Measurements from ENCODE around the gene SLC10A1. TPM values are rescaled to one million over a fixed set of nuclear protein-coding genes. Genes with fewer than 3 reads are reported as not detected.

SLC10A1 gene
- total RNA-seq, 1 donor from 2014 or later: not detected

GRCh38 chr14:69792887-69793421, 4.1 kb downstream of the SLC10A1 start:
- no peak overlapping the region for H3K4me3 ChIP-seq (ENCODE audit: low read length in 3 of 3)
- no peaks in the 10 kb centered on the region for H3K27me3 ChIP-seq (ENCODE audit: control insufficient read depth in 3 of 3, insufficient read depth in 3 of 3, low read length in 3 of 3)
- H3K9ac ChIP-seq (ENCODE audit: low read depth in 1 of 3, low read length in 3 of 3): no peak overlapping the region

GRCh38 chr14:69789118-69789640, 7.9 kb downstream of the SLC10A1 start:
- H3K27me3 ChIP-seq (ENCODE audit: control insufficient read depth in 3 of 3, insufficient read depth in 3 of 3, low read length in 3 of 3): no peaks in the 10 kb centered on the region
- H3K4me3 ChIP-seq (ENCODE audit: low read length in 3 of 3): no peak overlapping the region
- peaks cover 4 to 12% (median 7%) of the 10 kb centered on the region in 3 donors for H3K36me3 ChIP-seq (ENCODE audit: control insufficient read depth in 3 of 3, insufficient read depth in 3 of 3, low read length in 3 of 3)
- H3K4me1 ChIP-seq (ENCODE audit: control insufficient read depth in 3 of 3, insufficient read depth in 3 of 3, low read length in 3 of 3): no peaks in the 10 kb centered on the region
- H3K9ac ChIP-seq (ENCODE audit: low read depth in 1 of 3, low read length in 3 of 3): no peak overlapping the region
- no peak overlapping the region for H3K27ac ChIP-seq (ENCODE audit: low read depth, low read length)
- H3K9me3 ChIP-seq (ENCODE audit: control insufficient read depth in 3 of 3, low read length in 3 of 3): no peaks in the 10 kb centered on the region

More at GRCh38 chr14:69792887-69793421, 4.1 kb downstream of the SLC10A1 start:
- no peaks in the 10 kb centered on the region for H3K9me3 ChIP-seq (ENCODE audit: control insufficient read depth in 3 of 3, low read length in 3 of 3)
- no peak overlapping the region for H3K27ac ChIP-seq (ENCODE audit: low read depth, low read length)
- H3K36me3 ChIP-seq (ENCODE audit: control insufficient read depth in 3 of 3, insufficient read depth in 3 of 3, low read length in 3 of 3): no peaks in the 10 kb centered on the region
- H3K4me1 ChIP-seq (ENCODE audit: control insufficient read depth in 3 of 3, insufficient read depth in 3 of 3, low read length in 3 of 3): no peaks in the 10 kb centered on the region

GRCh38 chr14:69786603-69787002, 10.4 kb downstream of the SLC10A1 start:
- H3K36me3 ChIP-seq (ENCODE audit: control insufficient read depth in 3 of 3, insufficient read depth in 3 of 3, low read length in 3 of 3): peaks cover 4 to 14% (median 7%) of the 10 kb centered on the region in 3 donors
- no peaks in the 10 kb centered on the region for H3K27me3 ChIP-seq (ENCODE audit: control insufficient read depth in 3 of 3, insufficient read depth in 3 of 3, low read length in 3 of 3)
- H3K4me1 ChIP-seq (ENCODE audit: control insufficient read depth in 3 of 3, insufficient read depth in 3 of 3, low read length in 3 of 3): no peaks in the 10 kb centered on the region
- H3K4me3 ChIP-seq (ENCODE audit: low read length in 3 of 3): no peak overlapping the region
- H3K27ac ChIP-seq (ENCODE audit: low read depth, low read length): no peak overlapping the region
- no peak overlapping the region for H3K9ac ChIP-seq (ENCODE audit: low read depth in 1 of 3, low read length in 3 of 3)
- H3K9me3 ChIP-seq (ENCODE audit: control insufficient read depth in 3 of 3, low read length in 3 of 3): no peaks in the 10 kb centered on the region

GRCh38 chr14:69784942-69785341, 12.1 kb downstream of the SLC10A1 start:
- Histone ChIP-seq H3K4me1 (ENCODE audit: control insufficient read depth in 3 of 3, insufficient read depth in 3 of 3, low read length in 3 of 3) (peaks cover 0 to 2% (median 0%) of the 10 kb centered on the region in 3 donors), H3K27me3 (ENCODE audit: control insufficient read depth in 3 of 3, insufficient read depth in 3 of 3, low read length in 3 of 3) (no peaks in the 10 kb centered on the region), H3K9me3 (ENCODE audit: control insufficient read depth in 3 of 3, low read length in 3 of 3) (no peaks in the 10 kb centered on the region), H3K36me3 (ENCODE audit: control insufficient read depth in 3 of 3, insufficient read depth in 3 of 3, low read length in 3 of 3) (peaks cover 8 to 28% (median 10%) of the 10 kb centered on the region in 3 donors), H3K27ac (ENCODE audit: low read depth, low read length) (no peak overlapping the region), H3K9ac (ENCODE audit: low read depth in 1 of 3, low read length in 3 of 3) (no peak overlapping the region), H3K4me3 (ENCODE audit: low read length in 3 of 3) (no peak overlapping the region)

GRCh38 chr14:69780952-69781351, 16.1 kb downstream of the SLC10A1 start:
- Histone ChIP-seq H3K27me3 (ENCODE audit: control insufficient read depth in 3 of 3, insufficient read depth in 3 of 3, low read length in 3 of 3) (no peaks in the 10 kb centered on the region), H3K9me3 (ENCODE audit: control insufficient read depth in 3 of 3, low read length in 3 of 3) (no peaks in the 10 kb centered on the region), H3K9ac (ENCODE audit: low read depth in 1 of 3, low read length in 3 of 3) (no peak overlapping the region), H3K27ac (ENCODE audit: low read depth, low read length) (no peak overlapping the region), H3K4me1 (ENCODE audit: control insufficient read depth in 3 of 3, insufficient read depth in 3 of 3, low read length in 3 of 3) (peaks cover 4 to 11% (median 5%) of the 10 kb centered on the region in 3 donors), H3K36me3 (ENCODE audit: control insufficient read depth in 3 of 3, insufficient read depth in 3 of 3, low read length in 3 of 3) (peaks cover 15 to 44% (median 30%) of the 10 kb centered on the region in 3 donors), H3K4me3 (ENCODE audit: low read length in 3 of 3) (no peak overlapping the region)

GRCh38 chr14:69780092-69780491, 16.9 kb downstream of the SLC10A1 start:
- Histone ChIP-seq H3K36me3 (ENCODE audit: control insufficient read depth in 3 of 3, insufficient read depth in 3 of 3, low read length in 3 of 3) (peaks cover 18 to 49% (median 35%) of the 10 kb centered on the region in 3 donors), H3K9me3 (ENCODE audit: control insufficient read depth in 3 of 3, low read length in 3 of 3) (no peaks in the 10 kb centered on the region), H3K4me3 (ENCODE audit: low read length in 3 of 3) (no peak overlapping the region)

GRCh38 chr14:69779088-69779487, 18.0 kb downstream of the SLC10A1 start:
- Histone ChIP-seq H3K4me3 (ENCODE audit: low read length in 3 of 3) (no peak overlapping the region), H3K9me3 (ENCODE audit: control insufficient read depth in 3 of 3, low read length in 3 of 3) (no peaks in the 10 kb centered on the region), H3K36me3 (ENCODE audit: control insufficient read depth in 3 of 3, insufficient read depth in 3 of 3, low read length in 3 of 3) (peaks cover 22 to 52% (median 43%) of the 10 kb centered on the region in 3 donors), H3K27me3 (ENCODE audit: control insufficient read depth in 3 of 3, insufficient read depth in 3 of 3, low read length in 3 of 3) (no peaks in the 10 kb centered on the region), H3K27ac (ENCODE audit: low read depth, low read length) (no peak overlapping the region), H3K4me1 (ENCODE audit: control insufficient read depth in 3 of 3, insufficient read depth in 3 of 3, low read length in 3 of 3) (peaks cover 4 to 11% (median 5%) of the 10 kb centered on the region in 3 donors), H3K9ac (ENCODE audit: low read depth in 1 of 3, low read length in 3 of 3) (no peak overlapping the region)

More at GRCh38 chr14:69780092-69780491, 16.9 kb downstream of the SLC10A1 start:
- H3K27me3 ChIP-seq (ENCODE audit: control insufficient read depth in 3 of 3, insufficient read depth in 3 of 3, low read length in 3 of 3): no peaks in the 10 kb centered on the region
- H3K27ac ChIP-seq (ENCODE audit: low read depth, low read length): no peak overlapping the region
- H3K9ac ChIP-seq (ENCODE audit: low read depth in 1 of 3, low read length in 3 of 3): no peak overlapping the region
- peaks cover 4 to 11% (median 5%) of the 10 kb centered on the region in 3 donors for H3K4me1 ChIP-seq (ENCODE audit: control insufficient read depth in 3 of 3, insufficient read depth in 3 of 3, low read length in 3 of 3)

GRCh38 chr14:69776875-69777453, 20.1 kb downstream of the SLC10A1 start:
- peaks cover 31 to 73% (median 64%) of the 10 kb centered on the region in 3 donors for H3K36me3 ChIP-seq (ENCODE audit: control insufficient read depth in 3 of 3, insufficient read depth in 3 of 3, low read length in 3 of 3)
- no peak overlapping the region for H3K27ac ChIP-seq (ENCODE audit: low read depth, low read length)
- H3K4me1 ChIP-seq (ENCODE audit: control insufficient read depth in 3 of 3, insufficient read depth in 3 of 3, low read length in 3 of 3): peaks cover 4 to 11% (median 5%) of the 10 kb centered on the region in 3 donors
- H3K9ac ChIP-seq (ENCODE audit: low read depth in 1 of 3, low read length in 3 of 3): no peak overlapping the region
- no peak overlapping the region for H3K4me3 ChIP-seq (ENCODE audit: low read length in 3 of 3)
- no peaks in the 10 kb centered on the region for H3K9me3 ChIP-seq (ENCODE audit: control insufficient read depth in 3 of 3, low read length in 3 of 3)
- no peaks in the 10 kb centered on the region for H3K27me3 ChIP-seq (ENCODE audit: control insufficient read depth in 3 of 3, insufficient read depth in 3 of 3, low read length in 3 of 3)

GRCh38 chr14:69775012-69775411, 22.0 kb downstream of the SLC10A1 start:
- Histone ChIP-seq H3K36me3 (ENCODE audit: control insufficient read depth in 3 of 3, insufficient read depth in 3 of 3, low read length in 3 of 3) (peaks cover 41 to 80% (median 75%) of the 10 kb centered on the region in 3 donors), H3K27ac (ENCODE audit: low read depth, low read length) (no peak overlapping the region), H3K9me3 (ENCODE audit: control insufficient read depth in 3 of 3, low read length in 3 of 3) (no peaks in the 10 kb centered on the region), H3K27me3 (ENCODE audit: control insufficient read depth in 3 of 3, insufficient read depth in 3 of 3, low read length in 3 of 3) (no peaks in the 10 kb centered on the region), H3K4me3 (ENCODE audit: low read length in 3 of 3) (no peak overlapping the region), H3K9ac (ENCODE audit: low read depth in 1 of 3, low read length in 3 of 3) (no peak overlapping the region), H3K4me1 (ENCODE audit: control insufficient read depth in 3 of 3, insufficient read depth in 3 of 3, low read length in 3 of 3) (peaks cover 9 to 20% (median 10%) of the 10 kb centered on the region in 3 donors)

- Histone ChIP-seq H3K9me3 (ENCODE audit: control insufficient read depth in 3 of 3, low read length in 3 of 3) (no peaks in the 10 kb centered on the region), H3K9ac (ENCODE audit: low read depth in 1 of 3, low read length in 3 of 3) (no peak overlapping the region), H3K4me3 (ENCODE audit: low read length in 3 of 3) (no peak overlapping the region), H3K36me3 (ENCODE audit: control insufficient read depth in 3 of 3, insufficient read depth in 3 of 3, low read length in 3 of 3) (peaks cover 48 to 80% (median 79%) of the 10 kb centered on the region in 3 donors), H3K27ac (ENCODE audit: low read depth, low read length) (no peak overlapping the region), H3K4me1 (ENCODE audit: control insufficient read depth in 3 of 3, insufficient read depth in 3 of 3, low read length in 3 of 3) (peaks cover 19 to 31% (median 21%) of the 10 kb centered on the region in 3 donors), H3K27me3 (ENCODE audit: control insufficient read depth in 3 of 3, insufficient read depth in 3 of 3, low read length in 3 of 3) (no peaks in the 10 kb centered on the region)
Observed at GRCh38 chr14:69773571-69774276, 23.3 kb downstream of the SLC10A1 start.
